GM12892 (cell line): Measurements from ENCODE around the gene IL1RAPL2.

Experiments used
- POLR2A ChIP-seq: IDR thresholded peaks from 2 replicates; pipeline ENCODE4 v1.6.1; 2011; ENCODE audit warnings: low read depth, low read length, control low read depth
- POLR2AphosphoS5 ChIP-seq: IDR thresholded peaks from 2 replicates; pipeline ENCODE4 v1.6.1; 2011; ENCODE audit warnings: low read depth, low read length, control low read depth

DNA sequence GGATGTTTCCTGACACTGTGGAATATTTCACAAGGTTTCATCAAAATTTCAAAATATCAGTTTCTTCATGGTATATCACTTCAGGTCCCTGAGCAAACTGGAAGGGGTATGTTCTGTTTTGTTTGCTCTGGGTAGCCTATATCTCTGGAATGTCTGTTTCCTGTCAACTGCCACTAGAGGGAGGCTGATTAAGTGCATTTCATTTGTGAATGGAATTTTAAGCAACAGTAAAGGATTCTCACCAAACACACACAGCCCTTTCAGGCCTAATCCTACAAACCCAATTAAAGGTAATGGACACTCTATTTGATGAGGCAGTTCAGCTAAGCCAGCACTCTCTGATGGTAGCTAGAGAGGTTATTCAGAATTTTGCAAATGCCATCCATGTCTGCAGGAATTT lies 347.3 kb downstream of the IL1RAPL2 start:
- TF ChIP-seq POLR2AphosphoS5, result no peak
- no peak for TF ChIP-seq POLR2A
